Activated CD4-positive, alpha-beta T cell treated with anti-CD3 and anti-CD28 coated beads for 36 hours (primary cell): ENCODE data around the gene SLC25A25. TPM values are rescaled to one million over a fixed set of nuclear protein-coding genes. Genes with fewer than 3 reads are reported as not detected.

Source experiments
- ATAC-seq: fragments of 200-7000 bp; cut with Tn5 transposase; one replicate; pipeline ENCODE4 v1.10.0; 2021; ENCODE audit warnings: mild to moderate bottlenecking, moderate library complexity
- CTCF ChIA-PET: fragments of 350-600 bp; sonication (Branson Sonifier 250); formaldehyde crosslinking; loops from one replicate; lab custom pipeline; 2021; ENCODE audit warnings: antibody characterized with exemption; lab: Charles Lee
- POLR2A ChIA-PET: fragments of 350-600 bp; sonication (Branson Sonifier 250); formaldehyde crosslinking; loops from one replicate; lab custom pipeline; 2021; ENCODE audit warnings: antibody characterized with exemption, inconsistent platforms; lab: Charles Lee
- DNase-seq: peaks from one replicate; pipeline ENCODE4 v3.0.0-alpha.2; 2020
- H3K27ac Mint-ChIP-seq: one replicate; pipeline ENCODE4 v1.8.0; 2021; ENCODE audit warnings: mixed read lengths
- H3K27me3 Mint-ChIP-seq: one replicate; pipeline ENCODE4 v1.8.0; 2021; ENCODE audit warnings: mixed read lengths
- H3K36me3 Mint-ChIP-seq: one replicate; pipeline ENCODE4 v1.8.0; 2021; ENCODE audit warnings: low read depth, mixed read lengths
- H3K4me1 Mint-ChIP-seq: one replicate; pipeline ENCODE4 v1.8.0; 2021; ENCODE audit warnings: mixed read lengths
- H3K4me3 Mint-ChIP-seq: one replicate; pipeline ENCODE4 v1.8.0; 2021; ENCODE audit warnings: mild to moderate bottlenecking, moderate library complexity, mixed read lengths
- H3K9me3 Mint-ChIP-seq: one replicate; pipeline ENCODE4 v1.8.0; 2021; ENCODE audit warnings: low read depth, mixed read lengths
- intact Hi-C, 2 experiments: fragments of 100-400 bp; cut with DNase I in 1 of 2; cut with micrococcal nuclease in 1 of 2; formaldehyde crosslinking; loops; one replicate each; pipeline versions ENCODE4 v1.14.2 to v1.15.1; 2022 to 2024; cut with DNase I, micrococcal nuclease
- total RNA-seq, 2 experiments: library from RNA; stranded (reverse); gene quantifications; one replicate each; pipeline ENCODE4 v1.2.3, GENCODE V29; 2021

Gene SLC25A25
- total RNA-seq, 2 experiments from 2014 or later: 6.9 to 10.8 TPM

DNA sequence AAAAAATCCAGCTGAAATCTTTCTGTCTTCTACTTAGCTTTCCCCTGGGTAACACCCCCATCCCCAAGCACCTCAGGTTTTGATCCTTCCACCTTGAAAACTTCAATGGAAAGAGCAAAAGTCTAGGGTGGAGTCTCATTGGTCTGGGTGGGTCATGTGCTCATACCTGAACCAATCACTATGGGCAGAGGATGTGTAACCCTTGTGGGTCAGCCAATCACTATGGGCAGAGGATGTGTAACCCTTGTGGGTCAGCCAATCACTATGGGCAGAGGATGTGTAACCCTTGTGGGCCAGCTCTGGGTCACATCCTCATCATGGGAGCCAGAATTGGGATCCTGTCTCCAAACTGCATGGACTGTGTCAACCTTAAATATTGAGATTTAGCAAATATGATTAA is 19.4 kb upstream of the SLC25A25 start:
- Mint-ChIP-seq H3K9me3 (no peaks in the 10 kb centered on the region), H3K27me3 (no peaks in the 10 kb centered on the region), H3K4me3 (no peak overlapping the region), H3K4me1 (peaks cover 2% of the 10 kb centered on the region), H3K27ac (peak overlapping the region; percentile 51), H3K36me3 (no peaks in the 10 kb centered on the region)
- intact Hi-C loops: no loop called here
- ChIA-PET CTCF (interaction anchor here (0.7 to 3.3 kb wide), 4 partner anchors 13 to 19 kb away, joined by 3 to 13 read pairs (median 3); partner anchors contain the start of gene NAIF1), POLR2A (interaction anchor here (0.7 kb wide), 1 partner anchor 227 kb away, joined by 3 read pairs; the partner anchor contains the start of genes GOLGA2 and SWI5)
- ATAC-seq (peak; percentile 93), DNase-seq (no peak)

DNA sequence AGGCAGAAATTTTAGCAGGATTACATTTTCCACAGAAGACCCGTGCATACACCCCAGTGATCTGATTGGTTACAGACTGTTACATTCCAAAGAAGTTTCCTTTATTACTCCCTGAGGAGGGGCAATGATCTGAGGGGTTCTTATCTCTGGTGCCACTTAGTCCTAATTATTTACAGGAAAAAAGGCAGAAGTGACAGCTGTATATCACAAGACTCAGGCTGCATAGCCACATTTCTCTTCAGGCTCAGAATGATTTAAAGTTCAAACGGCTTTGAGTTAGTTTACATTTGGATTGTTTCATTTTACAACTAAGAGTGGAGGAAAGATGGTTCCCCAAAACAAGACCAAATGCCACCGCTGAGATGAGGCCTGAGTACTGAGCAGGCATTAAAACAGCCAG is 18.2 kb upstream of the SLC25A25 start:
- ChIA-PET CTCF (interaction anchor here (0.7 to 3.3 kb wide), 3 partner anchors 15 to 68 kb away, joined by 3 to 13 read pairs (median 3); partner anchors contain the start of gene NAIF1), POLR2A (interaction anchor here (0.6 kb wide), 1 partner anchor 120 kb away, joined by 3 read pairs; no protein-coding TSS in a partner anchor)
- Mint-ChIP-seq H3K9me3 (no peaks in the 10 kb centered on the region), H3K4me3 (no peak overlapping the region), H3K36me3 (no peaks in the 10 kb centered on the region), H3K27me3 (no peaks in the 10 kb centered on the region), H3K4me1 (peaks cover 2% of the 10 kb centered on the region), H3K27ac (no peak overlapping the region)
- intact Hi-C loops: no loop called here
- DNase-seq (no peak), ATAC-seq (no peak)

DNA sequence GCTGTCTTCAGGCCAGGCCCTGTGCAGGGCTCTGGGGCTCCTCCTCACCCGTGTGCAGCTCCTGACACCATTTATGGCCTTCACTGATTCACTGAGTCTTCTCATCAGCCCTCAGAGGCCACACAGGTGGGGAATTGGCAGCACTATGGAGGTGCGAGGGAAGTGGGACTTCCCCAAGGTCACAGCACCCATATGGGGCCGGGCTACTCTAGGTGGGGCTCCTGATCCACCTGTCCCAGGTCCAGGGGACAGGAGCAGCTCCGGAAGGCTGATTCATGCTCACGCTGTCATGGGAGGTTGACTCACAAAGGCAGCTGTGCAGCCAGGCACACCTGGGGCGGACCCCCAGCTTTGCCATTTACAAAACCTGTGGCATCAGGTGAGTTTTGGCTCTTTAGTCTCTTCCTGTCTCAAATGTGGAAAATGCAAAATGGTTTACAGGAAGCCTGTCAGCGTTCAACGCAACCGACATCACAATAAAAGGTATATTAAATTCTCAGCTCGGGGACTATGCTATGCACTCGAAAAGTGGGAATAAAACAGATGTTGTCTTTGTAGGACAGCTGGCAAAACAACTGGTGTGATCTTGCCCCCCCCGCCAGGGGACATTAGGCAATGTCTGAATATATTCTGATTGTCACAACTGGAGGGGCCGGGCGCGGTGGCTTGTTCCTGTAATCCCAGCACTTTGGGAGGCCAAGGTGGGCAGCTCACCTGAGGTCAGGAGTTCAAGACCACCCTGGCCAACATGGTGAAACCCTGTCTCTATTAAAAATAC is 15.9 kb upstream of the SLC25A25 start:
- Mint-ChIP-seq H3K4me3 (no peak overlapping the region), H3K27me3 (no peaks in the 10 kb centered on the region), H3K36me3 (no peaks in the 10 kb centered on the region), H3K9me3 (no peaks in the 10 kb centered on the region), H3K27ac (no peak overlapping the region), H3K4me1 (peaks cover 2% of the 10 kb centered on the region)
- intact Hi-C loops: no loop called here
- no peak for ATAC-seq
- ChIA-PET POLR2A (interaction anchor here (0.6 to 1.0 kb wide), 2 partner anchors 30 to 285 kb away, joined by 3 to 4 read pairs; no protein-coding TSS in a partner anchor), CTCF (interaction anchor here (0.7 to 1.6 kb wide), 4 partner anchors 18 to 108 kb away, joined by 3 to 5 read pairs (median 4); no protein-coding TSS in a partner anchor)
- DNase-seq: no peak

DNA sequence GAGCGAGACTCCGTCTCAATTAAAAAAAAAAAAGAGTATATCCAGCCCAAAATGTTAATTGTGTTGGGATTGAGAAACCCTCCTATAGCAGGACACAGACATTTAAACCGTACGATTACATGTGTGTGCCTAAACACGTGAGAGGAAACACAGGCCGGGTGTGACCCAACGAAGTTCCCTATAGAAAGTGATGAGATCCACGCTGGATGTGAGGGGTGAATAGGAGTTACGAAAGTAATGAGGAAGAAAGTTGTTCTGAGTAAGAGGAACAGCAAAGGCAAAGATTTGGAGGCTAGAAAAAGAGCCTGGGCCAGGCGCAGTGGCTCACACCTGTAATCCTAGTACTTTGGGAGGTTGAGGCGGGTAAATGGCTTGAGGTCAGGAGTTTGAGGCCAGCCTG is 14.5 kb upstream of the SLC25A25 start:
- intact Hi-C loops: no loop called here

DNA sequence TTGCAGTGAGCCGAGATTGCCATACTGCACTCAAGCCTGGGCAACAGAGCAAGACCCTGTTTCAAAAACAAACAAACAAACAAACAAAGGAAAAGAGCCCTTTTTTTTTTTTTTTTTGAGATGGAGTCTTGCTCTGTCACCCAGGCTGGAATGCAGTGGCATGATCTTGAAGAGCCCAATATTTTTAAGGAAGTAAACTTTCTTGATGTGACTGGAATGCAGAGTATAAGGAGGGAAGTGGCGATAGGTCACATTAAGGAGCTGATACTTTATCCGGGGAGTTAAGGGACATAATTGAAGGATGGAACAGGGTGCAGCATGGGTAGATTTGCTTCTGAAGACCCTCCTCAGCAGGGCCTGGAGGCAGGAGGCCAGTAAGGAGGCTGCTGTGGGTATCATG is 13.9 kb upstream of the SLC25A25 start:
- ATAC-seq (no peak), DNase-seq (no peak)
- no peaks in the 10 kb centered on the region for H3K36me3 Mint-ChIP-seq
- H3K9me3 Mint-ChIP-seq: no peaks in the 10 kb centered on the region
- H3K27ac Mint-ChIP-seq: no peak overlapping the region
- H3K4me3 Mint-ChIP-seq: no peak overlapping the region
- CTCF ChIA-PET: interaction anchor here (1.1 kb wide), 1 partner anchor 8 kb away, joined by 3 read pairs; no protein-coding TSS in a partner anchor
- H3K27me3 Mint-ChIP-seq: no peaks in the 10 kb centered on the region
- POLR2A ChIA-PET: no interaction called here
- intact Hi-C loops: no loop called here
- no peaks in the 10 kb centered on the region for H3K4me1 Mint-ChIP-seq

More for the DNA sequence above, 14.5 kb upstream of the SLC25A25 start:
- no peak for ATAC-seq
- Mint-ChIP-seq H3K4me1 (peaks cover under 1% of the 10 kb centered on the region), H3K4me3 (no peak overlapping the region), H3K27me3 (no peaks in the 10 kb centered on the region), H3K9me3 (no peaks in the 10 kb centered on the region), H3K36me3 (no peaks in the 10 kb centered on the region), H3K27ac (no peak overlapping the region)
- DNase-seq: no peak
- POLR2A ChIA-PET: no interaction called here
- CTCF ChIA-PET: interaction anchor here (1.1 kb wide), 1 partner anchor 8 kb away, joined by 3 read pairs; no protein-coding TSS in a partner anchor

DNA sequence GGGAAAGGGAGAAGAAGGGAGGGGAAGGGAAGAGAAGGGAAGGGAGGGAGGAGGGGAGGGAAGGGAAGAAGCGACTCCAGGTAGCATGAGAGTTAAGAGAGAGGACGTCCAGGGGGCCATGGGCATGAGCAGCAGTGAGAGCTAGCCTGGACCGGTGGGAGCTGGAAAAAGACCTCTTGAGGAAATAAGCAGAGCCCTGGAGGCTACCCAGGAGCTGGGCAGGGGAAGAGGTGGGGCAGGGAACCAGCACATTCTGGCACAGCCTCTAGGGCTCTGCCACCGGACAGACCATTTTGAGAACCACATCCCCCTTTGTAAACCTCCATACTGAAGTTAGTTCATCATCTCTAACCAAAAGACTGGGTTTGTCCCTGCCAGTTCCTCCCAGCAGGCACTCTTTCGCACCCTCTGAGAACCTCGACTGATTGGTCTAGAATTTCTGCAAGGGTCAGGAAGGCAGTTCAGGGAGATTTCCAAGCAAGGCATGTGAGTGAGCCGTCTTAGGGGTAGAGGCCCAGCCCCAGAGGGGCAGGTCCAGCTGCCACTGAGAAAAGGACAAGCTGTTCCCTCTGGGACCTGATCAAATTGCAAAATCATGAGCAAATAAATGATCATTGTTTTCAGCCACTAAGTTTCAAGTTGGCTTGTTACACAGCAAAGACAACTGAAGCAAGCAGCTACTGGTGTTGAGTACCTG is 12.5 kb upstream of the SLC25A25 start:
- ChIA-PET POLR2A (no interaction called here), CTCF (interaction anchor here (0.7 to 1.1 kb wide), 2 partner anchors 12 to 103 kb away, joined by 3 to 6 read pairs; no protein-coding TSS in a partner anchor)
- H3K4me3 Mint-ChIP-seq: no peak overlapping the region
- no peak for DNase-seq
- H3K36me3 Mint-ChIP-seq: no peaks in the 10 kb centered on the region
- no peaks in the 10 kb centered on the region for H3K27me3 Mint-ChIP-seq
- no peaks in the 10 kb centered on the region for H3K4me1 Mint-ChIP-seq
- intact Hi-C loops: no loop called here
- H3K27ac Mint-ChIP-seq: no peak overlapping the region
- no peaks in the 10 kb centered on the region for H3K9me3 Mint-ChIP-seq
- ATAC-seq: no peak

DNA sequence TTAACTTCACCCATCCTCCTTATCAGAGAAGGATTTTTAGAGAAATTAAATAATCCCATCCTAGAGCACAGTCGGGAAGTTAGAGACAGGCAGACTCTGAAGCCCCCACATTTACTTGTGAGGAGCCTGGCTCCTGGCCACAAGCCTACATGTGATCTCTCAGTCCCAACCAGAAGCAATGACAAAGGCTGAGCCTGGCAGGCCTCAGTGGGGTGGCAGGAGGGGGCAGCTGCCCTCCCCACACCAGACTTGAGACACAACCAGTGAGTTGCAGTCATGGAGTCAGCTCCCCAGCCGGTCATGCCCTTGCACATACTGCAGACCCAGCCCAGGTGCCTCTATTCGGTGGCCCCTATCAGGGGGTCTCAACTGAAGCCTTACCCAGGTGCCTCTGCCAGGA is 11.9 kb upstream of the SLC25A25 start:
- ATAC-seq (no peak), DNase-seq (no peak)
- H3K9me3 Mint-ChIP-seq: no peaks in the 10 kb centered on the region
- intact Hi-C loops: no loop called here
- no peaks in the 10 kb centered on the region for H3K27me3 Mint-ChIP-seq
- POLR2A ChIA-PET: interaction anchor here (0.7 kb wide), 2 partner anchors 84 to 306 kb away, joined by 3 to 4 read pairs; no protein-coding TSS in a partner anchor
- peaks cover under 1% of the 10 kb centered on the region for H3K36me3 Mint-ChIP-seq
- no peak overlapping the region for H3K4me3 Mint-ChIP-seq
- H3K27ac Mint-ChIP-seq: no peak overlapping the region
- peaks cover 4% of the 10 kb centered on the region for H3K4me1 Mint-ChIP-seq
- CTCF ChIA-PET: interaction anchor here (0.7 to 1.1 kb wide), 2 partner anchors 11 to 104 kb away, joined by 3 to 6 read pairs; no protein-coding TSS in a partner anchor

DNA sequence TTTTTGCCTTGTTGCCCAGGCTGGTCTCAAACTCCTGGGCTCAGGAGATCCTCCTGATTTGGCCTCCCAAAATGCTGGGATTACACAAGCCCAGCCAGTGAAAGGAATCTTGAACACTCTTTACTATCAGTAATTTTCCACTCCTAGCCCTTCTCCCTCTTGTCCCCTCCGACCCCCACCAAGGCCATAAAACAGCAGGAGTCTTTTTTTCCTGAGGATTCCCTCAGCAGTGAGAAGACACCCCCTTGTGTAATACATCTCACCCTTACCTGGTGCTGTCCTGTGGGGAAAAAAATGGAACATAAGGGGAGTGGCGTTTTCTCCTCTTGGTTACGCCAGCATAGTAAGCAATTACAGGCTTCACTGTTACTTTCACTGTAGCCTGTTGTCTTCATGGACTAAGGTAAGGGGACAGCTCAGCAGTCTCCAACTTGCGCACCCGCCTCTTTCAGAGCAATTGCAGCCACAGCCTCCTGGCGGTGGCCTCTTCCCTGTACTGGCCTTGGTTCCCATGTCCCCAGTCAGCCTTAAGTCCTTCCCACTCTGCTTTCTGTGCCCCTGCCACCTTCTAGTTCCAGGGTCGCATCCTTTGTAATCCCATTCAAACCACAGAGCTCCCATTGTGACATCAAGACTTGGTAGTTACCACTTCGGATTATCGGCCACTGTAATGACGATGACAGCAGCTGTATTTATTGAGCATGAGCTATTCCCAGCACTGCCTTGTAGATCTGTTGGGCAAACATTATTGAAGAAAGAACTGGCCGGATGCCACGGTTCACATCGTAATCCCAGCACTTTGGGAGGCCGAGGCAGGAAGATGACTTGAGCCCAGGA is 10.9 kb upstream of the SLC25A25 start:
- no peaks in the 10 kb centered on the region for H3K9me3 Mint-ChIP-seq

DNA sequence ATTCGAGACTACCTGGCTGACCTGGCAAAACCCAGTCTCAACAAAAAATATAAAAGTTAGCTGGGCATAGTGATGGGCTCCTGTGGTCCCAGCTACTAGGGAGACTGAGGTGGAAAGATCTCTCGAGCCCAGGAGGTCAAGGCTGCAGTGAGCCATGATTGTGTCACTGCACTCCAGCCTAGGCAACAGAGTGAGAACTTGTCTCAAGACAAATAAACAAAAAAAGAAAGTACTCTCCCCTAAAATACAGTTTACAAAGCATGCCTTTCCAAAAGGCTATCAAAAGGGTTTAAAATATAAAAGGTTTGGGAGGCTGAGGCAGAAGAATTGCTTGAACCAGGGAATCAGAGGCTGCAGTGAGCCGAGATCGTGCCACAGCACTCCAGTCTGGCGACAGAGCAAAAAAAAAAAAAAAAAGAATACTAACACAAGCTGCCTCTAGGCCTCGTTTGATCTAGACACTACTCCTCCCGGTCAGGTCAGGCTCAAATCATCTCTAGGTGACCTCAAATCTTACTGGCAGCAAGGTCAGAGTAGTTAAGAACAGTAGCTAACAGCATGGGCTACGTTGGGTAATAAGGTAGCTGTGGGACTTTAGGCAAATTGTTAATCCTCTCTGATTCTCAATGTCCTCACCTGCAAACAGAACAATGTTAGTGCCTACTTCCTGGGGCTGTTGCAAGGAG is 10.2 kb upstream of the SLC25A25 start:
- Mint-ChIP-seq H3K36me3 (peaks cover 10% of the 10 kb centered on the region), H3K4me3 (no peak overlapping the region), H3K27me3 (no peaks in the 10 kb centered on the region), H3K27ac (no peak overlapping the region), H3K4me1 (peaks cover 20% of the 10 kb centered on the region), H3K9me3 (no peaks in the 10 kb centered on the region)
- ChIA-PET POLR2A (no interaction called here), CTCF (interaction anchor here (0.5 to 0.9 kb wide), 5 partner anchors 9 to 77 kb away, joined by 3 to 5 read pairs (median 4); partner anchors contain the start of gene NAIF1)
- no peak for DNase-seq
- no peak for ATAC-seq
- intact Hi-C loops: no loop called here

More for the DNA sequence above, 10.9 kb upstream of the SLC25A25 start:
- ChIA-PET POLR2A (interaction anchor here (0.7 kb wide), 2 partner anchors 83 to 305 kb away, joined by 3 to 4 read pairs; no protein-coding TSS in a partner anchor), CTCF (interaction anchor here (0.6 to 0.8 kb wide), 5 partner anchors 8 to 645 kb away, joined by 3 to 5 read pairs (median 3); partner anchors contain the start of gene NAIF1)
- no peak for DNase-seq
- ATAC-seq: no peak
- Mint-ChIP-seq H3K27me3 (no peaks in the 10 kb centered on the region), H3K4me1 (peaks cover 14% of the 10 kb centered on the region), H3K36me3 (peaks cover 7% of the 10 kb centered on the region), H3K27ac (no peak overlapping the region), H3K4me3 (no peak overlapping the region)
- intact Hi-C loops: no loop called here

DNA sequence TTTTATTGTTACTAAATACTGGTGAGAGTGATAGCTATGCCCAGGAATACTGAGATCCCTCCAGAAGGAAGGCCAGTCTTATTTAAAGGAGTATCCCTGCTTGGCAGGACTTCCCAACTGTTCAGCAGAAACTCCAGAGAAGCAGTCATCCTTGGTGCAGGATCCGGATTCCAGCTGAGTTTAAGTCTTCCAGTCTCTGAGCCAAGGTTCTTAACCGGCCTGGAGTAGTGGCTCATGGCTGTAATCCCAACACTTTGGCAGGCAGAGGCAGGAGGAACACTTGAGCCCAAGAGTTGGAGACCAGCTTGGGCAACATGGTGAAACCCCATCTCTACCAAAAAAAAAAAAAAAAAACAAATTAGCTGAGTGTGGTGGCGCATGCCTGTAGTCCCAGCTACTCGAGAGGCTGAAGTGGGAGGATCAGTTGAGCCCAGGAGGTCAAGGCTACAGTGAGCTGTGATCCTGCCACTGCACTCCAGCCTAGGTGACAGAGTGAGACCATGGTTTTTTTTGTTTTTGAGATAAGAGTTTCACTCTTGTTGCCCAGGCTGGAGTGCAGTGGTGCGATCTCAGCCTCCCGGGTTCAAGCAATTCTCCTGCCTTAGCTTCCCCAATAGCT is 8.6 kb upstream of the SLC25A25 start:
- ChIA-PET CTCF (interaction anchor here (0.7 to 1.0 kb wide), 2 partner anchors 9 to 25 kb away, joined by 3 to 4 read pairs; partner anchors contain the start of gene SLC25A25), POLR2A (no interaction called here)
- intact Hi-C loops: no loop called here
- DNase-seq: no peak
- H3K27me3 Mint-ChIP-seq: no peaks in the 10 kb centered on the region
- H3K9me3 Mint-ChIP-seq: no peaks in the 10 kb centered on the region
- peaks cover 25% of the 10 kb centered on the region for H3K4me1 Mint-ChIP-seq
- H3K36me3 Mint-ChIP-seq: peaks cover 13% of the 10 kb centered on the region
- H3K4me3 Mint-ChIP-seq: no peak overlapping the region
- no peak for ATAC-seq
- no peak overlapping the region for H3K27ac Mint-ChIP-seq
